AG09319 (cell line): Measurements from ENCODE around the gene GLP1R.

Source experiments
- DNase-seq: peaks from one replicate; pipeline ENCODE4 v3.0.0-alpha.2; 2010; ENCODE audit warnings: low read depth; ENCODE audit errors: extremely low read depth
- TF ChIP-seq, protein P1 (sequence below): IDR thresholded peaks from 2 replicates; pipeline ENCODE4 v1.5.1; 2011; ENCODE audit warnings: low read depth, mild to moderate bottlenecking, inconsistent platforms, low read length, moderate library complexity

GLP1R gene

DNA sequence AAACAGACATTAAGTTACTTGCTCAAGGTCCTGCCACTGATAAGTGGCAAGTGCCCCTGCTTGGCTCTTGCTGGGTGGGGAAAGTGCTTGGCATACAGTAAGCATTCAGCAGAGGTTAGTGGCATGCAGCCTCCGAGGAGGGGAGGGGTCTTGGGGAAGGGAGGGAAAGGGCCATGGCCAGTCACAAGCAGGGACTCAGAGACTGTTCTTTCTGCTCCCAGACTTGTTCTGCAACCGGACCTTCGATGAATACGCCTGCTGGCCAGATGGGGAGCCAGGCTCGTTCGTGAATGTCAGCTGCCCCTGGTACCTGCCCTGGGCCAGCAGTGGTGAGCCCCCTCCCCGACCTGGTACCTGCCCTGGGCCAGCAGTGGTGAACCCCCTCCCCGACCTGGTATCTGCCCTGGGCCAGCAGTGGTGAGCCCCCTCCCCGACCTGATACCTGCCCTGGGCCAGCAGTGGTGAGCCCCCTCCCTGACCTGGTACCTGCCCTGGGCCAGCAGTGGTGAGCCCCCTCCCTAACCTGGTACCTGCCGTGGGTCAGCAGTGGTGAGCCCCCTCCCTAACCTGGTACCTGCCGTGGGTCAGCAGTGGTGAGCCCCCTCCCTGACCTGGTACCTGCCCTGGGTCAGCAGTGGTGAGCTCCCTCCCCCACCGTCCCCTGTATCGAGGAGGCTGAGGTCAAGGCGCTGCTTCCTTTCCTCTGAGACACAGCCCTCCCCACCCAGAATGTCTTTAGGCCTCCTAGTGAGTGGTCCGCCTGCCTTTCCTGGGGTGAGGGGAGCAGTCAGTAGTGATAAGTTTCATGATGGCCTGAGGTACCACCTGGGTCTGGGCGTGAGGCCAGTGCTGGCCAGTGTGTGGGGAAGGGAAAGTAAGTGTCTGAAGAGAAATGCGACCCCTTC lies 8.9 kb downstream of the GLP1R start:
- TF ChIP-seq, protein P1, sequence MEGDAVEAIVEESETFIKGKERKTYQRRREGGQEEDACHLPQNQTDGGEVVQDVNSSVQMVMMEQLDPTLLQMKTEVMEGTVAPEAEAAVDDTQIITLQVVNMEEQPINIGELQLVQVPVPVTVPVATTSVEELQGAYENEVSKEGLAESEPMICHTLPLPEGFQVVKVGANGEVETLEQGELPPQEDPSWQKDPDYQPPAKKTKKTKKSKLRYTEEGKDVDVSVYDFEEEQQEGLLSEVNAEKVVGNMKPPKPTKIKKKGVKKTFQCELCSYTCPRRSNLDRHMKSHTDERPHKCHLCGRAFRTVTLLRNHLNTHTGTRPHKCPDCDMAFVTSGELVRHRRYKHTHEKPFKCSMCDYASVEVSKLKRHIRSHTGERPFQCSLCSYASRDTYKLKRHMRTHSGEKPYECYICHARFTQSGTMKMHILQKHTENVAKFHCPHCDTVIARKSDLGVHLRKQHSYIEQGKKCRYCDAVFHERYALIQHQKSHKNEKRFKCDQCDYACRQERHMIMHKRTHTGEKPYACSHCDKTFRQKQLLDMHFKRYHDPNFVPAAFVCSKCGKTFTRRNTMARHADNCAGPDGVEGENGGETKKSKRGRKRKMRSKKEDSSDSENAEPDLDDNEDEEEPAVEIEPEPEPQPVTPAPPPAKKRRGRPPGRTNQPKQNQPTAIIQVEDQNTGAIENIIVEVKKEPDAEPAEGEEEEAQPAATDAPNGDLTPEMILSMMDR = no peak
- DNase-seq = no peak

GRCh38 chr6:39058471-39059147 lies 10.0 kb downstream of the GLP1R start:
- TF ChIP-seq, protein P1 = no peak
- DNase-seq = no peak

DNA sequence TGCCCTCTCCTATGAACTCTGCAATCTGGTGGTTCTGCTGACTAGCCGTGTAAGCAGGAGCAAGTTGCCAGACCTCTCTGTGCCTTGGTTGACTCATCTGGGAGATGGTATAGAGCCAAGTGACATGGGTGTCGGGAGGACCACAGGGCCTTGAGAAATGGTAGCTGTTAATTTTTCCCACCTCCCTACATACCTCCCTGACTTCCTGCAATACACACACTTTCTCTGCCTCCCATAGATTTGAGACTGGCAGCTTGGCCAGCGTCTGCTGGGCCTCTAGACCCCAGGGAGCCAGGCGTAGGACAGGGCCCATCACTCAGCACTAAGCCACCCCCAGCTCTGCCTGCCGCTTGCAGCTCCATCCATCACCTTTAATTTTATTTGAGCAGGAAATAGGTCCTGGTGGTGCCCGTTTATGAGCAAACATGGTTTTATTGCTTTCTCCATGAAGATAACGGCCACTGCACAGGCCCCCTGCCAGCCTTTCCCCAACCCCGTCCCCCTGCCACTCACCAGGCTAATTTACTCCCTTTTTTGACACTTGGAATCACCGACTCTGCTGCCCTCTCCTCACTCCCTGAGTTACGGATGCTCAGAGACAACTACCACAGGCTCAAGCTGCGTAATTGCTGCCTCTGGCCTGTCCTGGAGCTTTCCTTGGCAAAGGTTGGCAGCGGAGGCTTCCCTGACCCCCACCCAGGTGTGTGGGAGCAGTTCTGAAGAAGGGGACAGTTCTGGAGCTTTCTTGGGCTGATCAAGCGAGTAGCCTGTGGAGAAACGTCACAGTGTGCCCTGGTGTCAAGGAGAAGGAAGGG lies 11.1 kb downstream of the GLP1R start:
- TF ChIP-seq, protein P1 = no peak
- DNase-seq = no peak

- no peak for DNase-seq
- TF ChIP-seq, protein P1 = no peak
Measured at GRCh38 chr6:39060467-39061160, 12.0 kb downstream of the GLP1R start.

- TF ChIP-seq, protein P1 = no peak
- no peak for DNase-seq
Measured at GRCh38 chr6:39061182-39061581, 12.6 kb downstream of the GLP1R start.

GRCh38 chr6:39061588-39061987 lies 13.0 kb downstream of the GLP1R start:
- no peak for DNase-seq

More at GRCh38 chr6:39061588-39061987, 13.0 kb downstream of the GLP1R start:
- TF ChIP-seq, protein P1 = no peak
